ENCODE measurements around the gene GPR132.

- TF ChIP-seq BRCA1 (IDR thresholded peaks at IDR 0.05; ENCODE audit: low read depth, low read length) (no peak), CBX5 (IDR thresholded peaks at IDR 0.05; ENCODE audit: low read depth, low read length) (no peak), EP300 (IDR thresholded peaks at IDR 0.05; ENCODE audit: borderline replicate concordance in 1 of 2, low read depth in 2 of 2, low read length in 2 of 2) (no peak)
- TF ChIP-seq, protein P1, sequence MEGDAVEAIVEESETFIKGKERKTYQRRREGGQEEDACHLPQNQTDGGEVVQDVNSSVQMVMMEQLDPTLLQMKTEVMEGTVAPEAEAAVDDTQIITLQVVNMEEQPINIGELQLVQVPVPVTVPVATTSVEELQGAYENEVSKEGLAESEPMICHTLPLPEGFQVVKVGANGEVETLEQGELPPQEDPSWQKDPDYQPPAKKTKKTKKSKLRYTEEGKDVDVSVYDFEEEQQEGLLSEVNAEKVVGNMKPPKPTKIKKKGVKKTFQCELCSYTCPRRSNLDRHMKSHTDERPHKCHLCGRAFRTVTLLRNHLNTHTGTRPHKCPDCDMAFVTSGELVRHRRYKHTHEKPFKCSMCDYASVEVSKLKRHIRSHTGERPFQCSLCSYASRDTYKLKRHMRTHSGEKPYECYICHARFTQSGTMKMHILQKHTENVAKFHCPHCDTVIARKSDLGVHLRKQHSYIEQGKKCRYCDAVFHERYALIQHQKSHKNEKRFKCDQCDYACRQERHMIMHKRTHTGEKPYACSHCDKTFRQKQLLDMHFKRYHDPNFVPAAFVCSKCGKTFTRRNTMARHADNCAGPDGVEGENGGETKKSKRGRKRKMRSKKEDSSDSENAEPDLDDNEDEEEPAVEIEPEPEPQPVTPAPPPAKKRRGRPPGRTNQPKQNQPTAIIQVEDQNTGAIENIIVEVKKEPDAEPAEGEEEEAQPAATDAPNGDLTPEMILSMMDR (IDR thresholded peaks at IDR 0.05; ENCODE audit: control extremely low read depth in 1 of 3, insufficient read depth in 1 of 3, low read depth in 1 of 3, low read length in 3 of 3): no peak
These were observed 12.4 kb upstream of the GPR132 start for GRCh38 chr14:105077649-105077995.

All from H1 (cell line).